Measurements from ENCODE around the gene MARF1.

- no peak for TF ChIP-seq POLR2A (IDR thresholded peaks at IDR 0.05)
- TF ChIP-seq CTCF (IDR thresholded peaks at IDR 0.05) = no peak
These were observed 98.5 kb downstream of the MARF1 start for GRCh38 chr16:15544405-15544804.
